Ishikawa (cell line): ENCODE measurements around the gene CNGA3.

Experiments
- CEBPB ChIP-seq: IDR thresholded peaks from 2 replicates; pipeline ENCODE4 v1.6.1; 2012
- CREB1 ChIP-seq: IDR thresholded peaks from 2 replicates; pipeline ENCODE4 v1.6.1; 2012; ENCODE audit warnings: low read depth
- EGR1 ChIP-seq: IDR thresholded peaks from 2 replicates; pipeline ENCODE4 v1.6.1; 2012
- EP300 ChIP-seq: IDR thresholded peaks from 2 replicates; pipeline ENCODE4 v1.6.1; 2012; ENCODE audit warnings: borderline replicate concordance
- FOXM1 ChIP-seq: IDR thresholded peaks from 2 replicates; pipeline ENCODE4 v1.6.1; 2012; ENCODE audit warnings: low read depth, borderline replicate concordance
- MAX ChIP-seq: IDR thresholded peaks from 2 replicates; pipeline ENCODE4 v1.6.1; 2012
- NFIC ChIP-seq: IDR thresholded peaks from 2 replicates; pipeline ENCODE4 v1.6.1; 2012
- RAD21 ChIP-seq: IDR thresholded peaks from 2 replicates; pipeline ENCODE4 v1.6.1; 2012; ENCODE audit warnings: low read depth
- REST ChIP-seq: IDR thresholded peaks from 2 replicates; pipeline ENCODE4 v1.6.1; 2012; ENCODE audit warnings: low read depth, mild to moderate bottlenecking
- TAF1 ChIP-seq: IDR thresholded peaks from 2 replicates; pipeline ENCODE4 v1.6.1; 2012; ENCODE audit warnings: low read depth, mild to moderate bottlenecking
- TCF12 ChIP-seq: IDR thresholded peaks from 2 replicates; pipeline ENCODE4 v1.6.1; 2012; ENCODE audit warnings: low read depth
- TEAD4 ChIP-seq: IDR thresholded peaks from 2 replicates; pipeline ENCODE4 v1.6.1; 2012
- USF1 ChIP-seq: IDR thresholded peaks from 2 replicates; pipeline ENCODE4 v1.6.1; 2012
- YY1 ChIP-seq: IDR thresholded peaks from 2 replicates; pipeline ENCODE4 v1.6.1; 2012; ENCODE audit warnings: low read depth
- ZBTB7A ChIP-seq: IDR thresholded peaks from 2 replicates; pipeline ENCODE4 v1.6.1; 2012; ENCODE audit warnings: low read depth

Gene CNGA3

GRCh38 chr2:98419977-98420725, 73.9 kb downstream of the CNGA3 start:
- TF ChIP-seq EGR1 (no peak), CEBPB (no peak), ZBTB7A (no peak)

- TF ChIP-seq TEAD4: no peak
- no peak for TF ChIP-seq USF1
- TF ChIP-seq CEBPB: no peak
- TF ChIP-seq FOXM1: no peak
- TF ChIP-seq EP300: no peak
- TF ChIP-seq ZBTB7A: no peak
- TF ChIP-seq MAX: no peak
- TF ChIP-seq RAD21: no peak
- no peak for TF ChIP-seq TAF1
- TF ChIP-seq CREB1: no peak
- no peak for TF ChIP-seq EGR1
- TF ChIP-seq NFIC: no peak
- no peak for TF ChIP-seq YY1
Observed at GRCh38 chr2:98422449-98422848, 76.2 kb downstream of the CNGA3 start.

- TF ChIP-seq TEAD4 (no peak), CEBPB (no peak), EP300 (no peak), CREB1 (no peak), FOXM1 (no peak), EGR1 (no peak), USF1 (no peak), ZBTB7A (no peak)
Observed at GRCh38 chr2:98426771-98427170, 80.5 kb downstream of the CNGA3 start.

GRCh38 chr2:98432145-98432544, 85.9 kb downstream of the CNGA3 start:
- TF ChIP-seq TCF12 (no peak), EP300 (no peak), CREB1 (no peak), REST (no peak), EGR1 (no peak), NFIC (no peak), TAF1 (no peak)

- no peak for TF ChIP-seq TCF12
- no peak for TF ChIP-seq ZBTB7A
- no peak for TF ChIP-seq MAX
- no peak for TF ChIP-seq FOXM1
- no peak for TF ChIP-seq NFIC
- TF ChIP-seq EGR1: no peak
- no peak for TF ChIP-seq TEAD4
Observed at GRCh38 chr2:98433363-98433964, 87.2 kb downstream of the CNGA3 start.

- no peak for TF ChIP-seq TEAD4
- TF ChIP-seq NFIC: no peak
- TF ChIP-seq CREB1: no peak
- no peak for TF ChIP-seq YY1
- TF ChIP-seq REST: no peak
- TF ChIP-seq EGR1: no peak
- TF ChIP-seq CEBPB: no peak
- no peak for TF ChIP-seq FOXM1
- TF ChIP-seq EP300: no peak
Observed at GRCh38 chr2:98434492-98434891, 88.2 kb downstream of the CNGA3 start.

- TF ChIP-seq EP300: no peak
- no peak for TF ChIP-seq CEBPB
- TF ChIP-seq ZBTB7A: no peak
- no peak for TF ChIP-seq NFIC
- TF ChIP-seq RAD21: no peak
- TF ChIP-seq REST: no peak
- no peak for TF ChIP-seq EGR1
Observed at GRCh38 chr2:98436734-98437133, 90.5 kb downstream of the CNGA3 start.
